Stimulated activated CD8-positive, alpha-beta memory T cell treated with anti-CD3 and anti-CD28 coated beads, Interleukin-12 subunit alpha, Interleukin-12 subunit beta, amount 100 ng/mL, for 24 hours (primary cell): ENCODE results near the gene L3MBTL4.
"Not testable (repeated sequence)": the region's sequence is repeated elsewhere in the genome, so short reads cannot be mapped to it uniquely, and the experiment has no call there.

Source experiments
- DNase-seq: peaks from one replicate; pipeline ENCODE4 v3.0.0-alpha.2; 2020; ENCODE audit errors: extremely low read depth

The L3MBTL4 gene

GRCh38 chr18:6406910-6407470 lies 7.7 kb downstream of the L3MBTL4 start:
- no peak for DNase-seq

- DNase-seq, result no peak
Observed at GRCh38 chr18:6406075-6406909, 8.4 kb downstream of the L3MBTL4 start.

- no peak for DNase-seq
Observed at GRCh38 chr18:6405237-6406074, 9.3 kb downstream of the L3MBTL4 start.

GRCh38 chr18:6404834-6405233 lies 9.9 kb downstream of the L3MBTL4 start:
- DNase-seq, result no peak

- DNase-seq, result no peak
Observed at GRCh38 chr18:6401687-6402086, 13.0 kb downstream of the L3MBTL4 start.

GRCh38 chr18:6399776-6400175 lies 14.9 kb downstream of the L3MBTL4 start:
- DNase-seq, result no peak

- DNase-seq, result no peak
Observed at GRCh38 chr18:6397931-6398566, 16.7 kb downstream of the L3MBTL4 start.

- DNase-seq, result no peak
Observed at GRCh38 chr18:6396847-6397246, 17.9 kb downstream of the L3MBTL4 start.

GRCh38 chr18:6396276-6396675 lies 18.4 kb downstream of the L3MBTL4 start:
- no peak for DNase-seq

GRCh38 chr18:6389005-6389404 lies 25.7 kb downstream of the L3MBTL4 start:
- no peak for DNase-seq

- DNase-seq, result no peak
Observed at GRCh38 chr18:6382963-6383362, 31.7 kb downstream of the L3MBTL4 start.

- DNase-seq, result not testable (repeated sequence)
Observed at GRCh38 chr18:6377473-6377872, 37.2 kb downstream of the L3MBTL4 start.

GRCh38 chr18:6376433-6377229 lies 38.1 kb downstream of the L3MBTL4 start:
- no peak for DNase-seq

GRCh38 chr18:6374935-6375529 lies 39.7 kb downstream of the L3MBTL4 start:
- no peak for DNase-seq

- DNase-seq, result no peak
Observed at GRCh38 chr18:6374340-6374739, 40.4 kb downstream of the L3MBTL4 start.

- no peak for DNase-seq
Observed at GRCh38 chr18:6373187-6373586, 41.5 kb downstream of the L3MBTL4 start.

- no peak for DNase-seq
Observed at GRCh38 chr18:6370886-6371635, 43.6 kb downstream of the L3MBTL4 start.

- DNase-seq, result no peak
Observed at GRCh38 chr18:6370410-6370809, 44.3 kb downstream of the L3MBTL4 start.

GRCh38 chr18:6368017-6368416 lies 46.7 kb downstream of the L3MBTL4 start:
- DNase-seq, result no peak

GRCh38 chr18:6367208-6367607 lies 47.5 kb downstream of the L3MBTL4 start:
- DNase-seq, result no peak
